Esophagus muscularis mucosa (tissue), 4 donors: ENCODE data around the gene ZNF598. TPM values are rescaled to one million over a fixed set of nuclear protein-coding genes. Genes with fewer than 3 reads are reported as not detected.

Experiments used
- DNase-seq: peaks from one replicate; pipeline ENCODE4 v3.0.0-alpha.2; 2017; ENCODE audit errors: extremely low spot score
- H3K27ac ChIP-seq, 4 donors: fragments of 200-600 bp; sonication (generic); replicated peaks in 1 of 4; 1 replicate in 3 of 4; 2 replicates in 1 of 4; pipeline ENCODE4 v1.5.1; 2016 to 2019; ENCODE audit warnings: mild to moderate bottlenecking in 1 of 4
- H3K27me3 ChIP-seq, 4 donors: fragments of 200-600 bp; sonication (generic); one replicate each; pipeline versions ENCODE4 v1.5.1 to v1.6.0; 2016 to 2019
- H3K36me3 ChIP-seq, 4 donors: fragments of 200-600 bp; sonication (generic); one replicate each; pipeline ENCODE4 v1.5.1; 2016 to 2019
- H3K4me1 ChIP-seq, 4 donors: fragments of 200-600 bp; sonication (generic); one replicate each; pipeline ENCODE4 v1.5.1; 2016 to 2019
- H3K4me3 ChIP-seq, 4 donors: fragments of 200-600 bp; sonication (generic); 1 replicate in 2 of 4; 2 replicates in 2 of 4; pipeline ENCODE4 v1.5.1; 2016 to 2019; ENCODE audit warnings: mild to moderate bottlenecking in 4 of 4, moderate library complexity in 1 of 4
- H3K9me3 ChIP-seq, 4 donors: fragments of 200-600 bp; sonication (generic); 1 replicate in 3 of 4; 2 replicates in 1 of 4; pipeline ENCODE4 v1.5.1; 2016 to 2019
- CTCF ChIP-seq, 3 experiments: fragments of 200-600 bp in 2 of 3; fragments of 450-650 bp in 1 of 3; sonication (generic) in 2 of 3; IDR thresholded peaks; one replicate each; pipeline ENCODE4 v1.5.1; 2017 to 2019; ENCODE audit warnings: antibody characterized with exemption in 3 of 3, mild to moderate bottlenecking in 2 of 3, moderate library complexity in 1 of 3
- EP300 ChIP-seq: sonication (generic); formaldehyde crosslinking; IDR thresholded peaks from one replicate; pipeline ENCODE4 v1.6.1; 2017; ENCODE audit warnings: antibody characterized with exemption
- POLR2A ChIP-seq: fragments of 450-650 bp; IDR thresholded peaks from one replicate; pipeline ENCODE4 v1.6.1; 2017; ENCODE audit warnings: antibody characterized with exemption, moderate library complexity, mild to moderate bottlenecking, low read depth
- POLR2AphosphoS5 ChIP-seq, 2 donors: sonication (generic); formaldehyde crosslinking; IDR thresholded peaks; one replicate each; pipeline ENCODE4 v1.6.1; 2017; ENCODE audit warnings: antibody characterized with exemption in 2 of 2
- WGBS: methylation state at CpG from one replicate; pipeline ENCODE4 v1.1.5; 2018; 5-methylcytosine and 5-hydroxymethylcytosine counted together
- intact Hi-C: fragments of 100-400 bp; cut with DNase I; formaldehyde crosslinking; loops from one replicate; pipeline ENCODE4 v1.15.1; 2023
- total RNA-seq, 4 donors: library from RNA; depleted of rRNA; stranded (reverse); fragments of >200 nt; gene quantifications; one replicate each; pipeline versions ENCODE4 v1.1.0 to v1.2.1, GENCODE V29; 2016

The ZNF598 gene
- total RNA-seq, 4 donors from 2014 or later: 23.3 to 46.5 (median 34.9) TPM

- intact Hi-C loops: no loop called here
- no peaks in the 10 kb centered on the region for H3K27me3 ChIP-seq
- DNase-seq: no peak
- peaks cover 0 to 38% (median 24%) of the 10 kb centered on the region in 4 donors for H3K36me3 ChIP-seq
- H3K4me3 ChIP-seq: no peak overlapping the region
- peak overlapping the region; percentile 52 to 92 (median 83) for H3K27ac ChIP-seq
- no peak for TF ChIP-seq EP300
- peaks cover 80 to 93% (median 90%) of the 10 kb centered on the region in 4 donors for H3K4me1 ChIP-seq
- 76% methylated on average over 7 of the region's 20 CpGs for WGBS
- no peaks in the 10 kb centered on the region for H3K9me3 ChIP-seq
Observed at GRCh38 chr16:2040787-2041522, 31.3 kb upstream of the ZNF598 start.

GRCh38 chr16:2040041-2040786 lies 30.6 kb upstream of the ZNF598 start:
- Histone ChIP-seq H3K27me3 (no peaks in the 10 kb centered on the region), H3K9me3 (no peaks in the 10 kb centered on the region), H3K4me1 (peaks cover 84 to 93% (median 92%) of the 10 kb centered on the region in 4 donors), H3K36me3 (peaks cover 0 to 43% (median 24%) of the 10 kb centered on the region in 4 donors), H3K4me3 (no peak overlapping the region), H3K27ac (peak overlapping the region; percentile 83 to 92 (median 86))
- TF ChIP-seq EP300 (no peak), POLR2A (no peak), POLR2AphosphoS5 (IDR thresholded peaks at IDR 0.05) (no peak), CTCF (IDR thresholded peaks at IDR 0.05) (no peak)
- WGBS: 80% methylated on average over 5 of the region's 24 CpGs
- intact Hi-C loops: no loop called here
- no peak for DNase-seq

- Histone ChIP-seq H3K27ac (peak overlapping the region; percentile 83 to 92 (median 86)), H3K9me3 (no peaks in the 10 kb centered on the region), H3K36me3 (peaks cover 0 to 50% (median 22%) of the 10 kb centered on the region in 4 donors), H3K27me3 (no peaks in the 10 kb centered on the region), H3K4me1 (peaks cover 89 to 94% (median 92%) of the 10 kb centered on the region in 4 donors), H3K4me3 (peak overlapping the region in 2 of 4 donors; percentile 19 to 20)
- 43% methylated on average over 19 of the region's 29 CpGs for WGBS
- DNase-seq: peak; percentile 94
- TF ChIP-seq POLR2AphosphoS5 (IDR thresholded peaks at IDR 0.05) (peak; percentile 51 to 60), POLR2A (no peak), CTCF (IDR thresholded peaks at IDR 0.05) (no peak)
- intact Hi-C loops: no loop called here
Observed at GRCh38 chr16:2039274-2040031, 29.8 kb upstream of the ZNF598 start.

GRCh38 chr16:2038382-2039231 lies 29.0 kb upstream of the ZNF598 start:
- DNase-seq: no peak
- Histone ChIP-seq H3K27ac (peak overlapping the region; percentile 83 to 92 (median 86)), H3K4me3 (peak overlapping the region; percentile 8 to 34 (median 16)), H3K27me3 (no peaks in the 10 kb centered on the region), H3K36me3 (peaks cover 0 to 55% (median 20%) of the 10 kb centered on the region in 4 donors), H3K9me3 (no peaks in the 10 kb centered on the region), H3K4me1 (peaks cover 87 to 92% (median 89%) of the 10 kb centered on the region in 4 donors)
- intact Hi-C loops: no loop called here
- 62% methylated on average over 33 of the region's 41 CpGs for WGBS
- TF ChIP-seq POLR2AphosphoS5 (IDR thresholded peaks at IDR 0.05) (no peak), CTCF (IDR thresholded peaks at IDR 0.05) (no peak), POLR2A (no peak), EP300 (no peak)
